ENCODE data around the gene SNRPE. TPM values are rescaled to one million over a fixed set of nuclear protein-coding genes. Genes with fewer than 3 reads are reported as not detected.

SNRPE gene
- total RNA-seq, 1 experiment from 2014 or later: 288 TPM

DNA sequence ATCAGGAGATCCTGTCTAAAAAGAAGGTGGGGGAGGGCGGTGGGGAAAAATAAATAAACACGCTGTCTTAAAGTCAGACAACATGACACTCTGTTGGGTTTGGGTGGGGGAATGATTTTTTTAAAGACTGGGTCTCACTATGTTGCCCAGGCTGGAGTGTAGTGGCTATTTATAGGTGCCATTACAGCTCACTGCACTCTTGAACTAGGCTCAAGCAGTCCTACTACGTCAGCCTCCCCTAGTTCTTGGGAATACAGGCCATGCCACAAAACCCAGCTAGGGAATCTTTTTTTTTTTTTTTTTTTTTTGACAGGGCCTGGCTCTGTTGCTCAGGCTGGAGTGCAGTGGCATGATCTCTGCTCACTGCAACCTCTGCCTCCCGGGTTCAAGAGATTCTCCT is 2.4 kb upstream of the SNRPE start:
- H3K4me3 ChIP-seq (replicated peaks in 1 of 2; ENCODE audit: low read depth in 1 of 2, low read length in 2 of 2): no peak overlapping the region
- peaks cover 26% of the 10 kb centered on the region for H3K79me2 ChIP-seq (ENCODE audit: insufficient read depth, low read length)
- H3K4me1 ChIP-seq (ENCODE audit: control insufficient read depth in 1 of 2, insufficient read depth in 2 of 2, low read length in 2 of 2): peaks cover 4 to 20% of the 10 kb centered on the region in 2 experiments; a peak in 3 of 4 replicates
- H4K20me1 ChIP-seq (ENCODE audit: insufficient read depth): no peaks in the 10 kb centered on the region
- H3K9me2 ChIP-seq (ENCODE audit: insufficient read depth): no peaks in the 10 kb centered on the region
- RAD21 ChIA-PET (ENCODE audit: low non-redundant PET in 1 of 2, low total read pairs in 2 of 2, uncharacterized antibody in 2 of 2, unreplicated experiment in 2 of 2): no interaction called here
- H3K9me3 ChIP-seq (ENCODE audit: control insufficient read depth in 1 of 2, insufficient read depth in 1 of 2, low read depth in 1 of 2, low read length in 2 of 2): no peaks in the 10 kb centered on the region
- H3K36me3 ChIP-seq (ENCODE audit: control insufficient read depth in 1 of 2, insufficient read depth in 2 of 2, low read length in 2 of 2): peaks cover 6 to 13% of the 10 kb centered on the region in 2 experiments; a peak in 3 of 4 replicates
- ATAC-seq: no peak
- POLR2A ChIA-PET: no interaction called here
- H2AFZ ChIP-seq (ENCODE audit: low read depth, low read length, poor library complexity, severe bottlenecking): no peak overlapping the region
- no peak overlapping the region for H3K27ac ChIP-seq (ENCODE audit: low read depth, low read length)
- CTCF ChIA-PET: interaction anchor here (1.0 to 2.7 kb wide), 3 partner anchors 270 to 540 kb away, joined by 4 to 21 read pairs (median 4); no protein-coding TSS in a partner anchor
- no peaks in the 10 kb centered on the region for H3K27me3 ChIP-seq (ENCODE audit: insufficient read depth, low read length)
- no peak overlapping the region for H3K4me2 ChIP-seq (ENCODE audit: low read length)
- no peak for DNase-seq (ENCODE audit: low read depth, low spot score)
- H3K9ac ChIP-seq (ENCODE audit: low read length): no peak overlapping the region
- BruUV-seq (replicated peaks): no TSS peak
- TF ChIP-seq YY1 (IDR thresholded peaks at IDR 0.05; ENCODE audit: extremely low read depth, insufficient replicate concordance, low read depth, low read length) (no peak), ELF1 (IDR thresholded peaks at IDR 0.05; ENCODE audit: borderline replicate concordance, low read depth) (no peak), TCF7L2 (IDR thresholded peaks at IDR 0.05; ENCODE audit: borderline replicate concordance, extremely low read depth, insufficient read depth, insufficient read length) (no peak)
- TF ChIP-seq, protein P1, sequence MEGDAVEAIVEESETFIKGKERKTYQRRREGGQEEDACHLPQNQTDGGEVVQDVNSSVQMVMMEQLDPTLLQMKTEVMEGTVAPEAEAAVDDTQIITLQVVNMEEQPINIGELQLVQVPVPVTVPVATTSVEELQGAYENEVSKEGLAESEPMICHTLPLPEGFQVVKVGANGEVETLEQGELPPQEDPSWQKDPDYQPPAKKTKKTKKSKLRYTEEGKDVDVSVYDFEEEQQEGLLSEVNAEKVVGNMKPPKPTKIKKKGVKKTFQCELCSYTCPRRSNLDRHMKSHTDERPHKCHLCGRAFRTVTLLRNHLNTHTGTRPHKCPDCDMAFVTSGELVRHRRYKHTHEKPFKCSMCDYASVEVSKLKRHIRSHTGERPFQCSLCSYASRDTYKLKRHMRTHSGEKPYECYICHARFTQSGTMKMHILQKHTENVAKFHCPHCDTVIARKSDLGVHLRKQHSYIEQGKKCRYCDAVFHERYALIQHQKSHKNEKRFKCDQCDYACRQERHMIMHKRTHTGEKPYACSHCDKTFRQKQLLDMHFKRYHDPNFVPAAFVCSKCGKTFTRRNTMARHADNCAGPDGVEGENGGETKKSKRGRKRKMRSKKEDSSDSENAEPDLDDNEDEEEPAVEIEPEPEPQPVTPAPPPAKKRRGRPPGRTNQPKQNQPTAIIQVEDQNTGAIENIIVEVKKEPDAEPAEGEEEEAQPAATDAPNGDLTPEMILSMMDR (IDR thresholded peaks at IDR 0.05 in 2 of 3, conservative IDR thresholded peaks at IDR 0.05 in 1 of 3; ENCODE audit: borderline replicate concordance in 1 of 3, insufficient read depth in 1 of 3, low read depth in 2 of 3, low read length in 2 of 3): no peak
- intact Hi-C loops (cut with micrococcal nuclease): no loop called here
